CD4-positive, alpha-beta T cell treated with Interleukin-17A for 1 hour (primary cell): ENCODE results near the gene IGSF9.

Source experiments
- DNase-seq: peaks from one replicate; pipeline ENCODE4 v3.0.0-alpha.2; 2020

The IGSF9 gene

DNA sequence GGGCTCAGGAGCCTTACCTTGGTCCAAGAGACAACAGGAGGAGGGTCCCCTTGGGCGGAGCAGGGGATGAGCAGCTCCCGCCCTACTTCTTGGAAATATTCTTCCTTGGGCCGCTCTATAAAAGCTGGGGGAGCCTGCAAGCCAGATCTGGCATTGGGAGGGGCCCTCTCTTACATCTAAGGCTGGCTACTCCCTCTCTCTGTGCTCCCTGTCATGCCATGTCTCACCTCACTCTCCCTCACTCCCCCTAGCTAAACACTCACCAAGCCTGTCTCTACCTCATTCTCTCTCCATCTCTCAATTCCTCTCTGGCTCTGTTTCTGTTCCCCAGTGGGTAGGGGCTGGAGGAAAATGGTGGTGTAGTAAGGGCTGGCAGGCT lies 13.6 kb downstream of the IGSF9 start:
- DNase-seq = no peak

DNA sequence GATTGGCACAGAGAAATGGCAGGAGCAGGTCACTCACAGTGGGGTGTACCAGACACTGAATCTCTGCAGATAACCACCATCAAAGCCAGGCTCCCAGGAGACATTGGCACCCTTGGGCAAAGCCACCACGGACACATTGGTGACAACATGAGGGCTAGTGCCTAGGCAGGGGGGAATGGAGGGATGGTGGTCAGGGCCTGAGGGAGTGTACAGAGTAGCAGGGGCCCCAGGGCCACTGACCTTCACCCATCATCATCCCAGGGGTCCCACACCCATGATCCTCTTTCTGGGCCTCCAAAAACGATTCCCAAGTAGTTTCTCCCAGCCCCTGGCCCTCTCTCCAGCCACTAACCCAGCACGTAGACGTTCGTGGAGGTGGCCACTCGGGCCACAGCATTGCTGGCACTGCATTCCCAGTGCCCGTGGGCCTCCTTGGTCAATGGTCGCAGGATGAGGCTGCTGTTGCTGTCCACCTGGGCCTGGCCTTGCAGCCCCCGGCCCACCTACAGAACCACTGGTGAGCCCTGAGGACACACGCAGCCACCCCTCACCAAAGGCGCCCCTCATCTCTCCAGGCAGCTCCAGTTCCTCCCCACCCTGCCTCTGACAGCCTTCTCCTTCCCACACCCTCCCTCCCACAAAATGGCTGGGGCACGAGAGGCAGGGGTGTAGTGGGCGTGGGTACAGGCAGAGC lies 14.2 kb downstream of the IGSF9 start:
- no peak for DNase-seq

DNA sequence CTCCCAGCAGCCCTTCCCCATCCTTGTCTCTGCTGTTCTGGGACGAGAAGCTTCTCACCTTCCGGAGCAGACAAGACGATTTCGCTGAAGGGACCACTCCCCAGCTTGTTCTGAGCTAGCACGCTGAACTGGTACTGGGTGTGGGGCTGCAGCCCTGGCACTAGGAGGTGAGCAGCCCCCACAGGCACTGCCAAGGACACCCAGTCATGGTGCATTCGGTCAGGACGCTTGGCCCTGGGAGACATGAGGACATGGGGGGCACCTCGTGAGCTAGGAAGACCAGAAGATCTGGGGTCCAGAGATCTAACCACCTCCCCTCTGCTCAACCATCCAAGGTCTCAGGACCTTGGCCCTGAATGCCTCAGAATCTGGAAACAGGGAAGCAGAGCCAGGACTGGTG lies 14.8 kb downstream of the IGSF9 start:
- no peak for DNase-seq

DNA sequence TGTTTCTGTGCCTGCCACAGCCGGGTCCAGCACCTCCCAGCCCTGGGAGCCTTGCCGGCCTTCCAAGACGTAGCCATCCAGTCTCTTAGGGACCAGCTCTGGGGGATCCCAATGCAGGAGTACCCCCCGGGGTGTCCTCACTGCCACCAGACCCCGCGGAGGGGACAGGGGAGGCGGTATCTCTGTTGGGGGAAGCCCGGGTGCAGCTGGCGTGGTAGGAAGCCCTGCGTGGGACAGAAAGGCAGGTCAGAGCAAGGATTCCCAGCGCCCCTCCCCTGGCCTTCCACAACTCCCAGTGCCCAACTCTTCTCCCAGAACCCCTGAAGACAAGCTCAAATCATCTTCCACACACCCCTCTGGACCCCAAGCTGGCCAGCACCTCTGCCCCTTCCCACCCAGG lies 15.2 kb downstream of the IGSF9 start:
- DNase-seq = no peak

DNA sequence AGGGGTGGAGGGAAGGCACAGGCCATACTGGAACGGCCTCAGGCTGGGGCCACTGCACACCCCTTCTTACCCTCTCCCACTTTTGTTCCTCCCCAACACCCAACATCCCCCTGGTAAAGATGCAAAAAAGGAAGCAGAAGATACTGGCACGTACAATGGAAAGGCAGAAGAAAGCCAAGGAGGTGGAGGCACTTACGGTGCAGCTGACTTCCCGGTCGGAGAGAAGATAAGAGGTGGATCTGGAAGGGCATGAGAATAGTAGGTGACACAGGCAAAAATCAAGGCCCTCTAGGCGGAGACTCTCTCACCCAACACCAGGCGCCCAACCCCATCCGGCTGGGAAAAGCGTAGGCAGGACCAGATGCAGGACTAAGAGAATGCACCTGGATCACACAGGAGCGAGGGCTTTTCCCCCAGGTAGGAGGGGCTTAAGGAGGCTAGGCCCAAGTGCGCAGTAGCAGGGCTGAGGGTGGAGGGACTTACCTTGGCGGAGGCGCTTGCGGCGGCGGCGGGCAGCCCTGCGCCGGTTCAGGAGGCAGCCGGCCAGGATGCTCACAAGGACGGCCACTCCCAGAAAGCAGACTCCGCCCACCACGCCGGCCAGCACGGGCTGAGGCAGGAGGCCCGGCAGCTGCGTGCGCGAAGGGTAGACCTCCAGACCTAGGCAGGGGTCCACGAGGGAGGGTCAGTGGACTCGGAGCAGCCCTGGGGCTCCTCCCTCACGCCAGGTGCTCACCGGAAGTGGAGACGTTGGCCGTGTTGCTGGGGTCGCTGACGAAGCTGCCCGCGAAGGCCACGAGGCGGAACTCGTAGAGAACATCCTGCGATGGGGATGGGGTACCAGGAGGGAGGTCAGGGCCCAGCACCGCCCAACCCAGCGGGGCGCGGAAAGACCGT lies 16.0 kb downstream of the IGSF9 start:
- DNase-seq = no peak

DNA sequence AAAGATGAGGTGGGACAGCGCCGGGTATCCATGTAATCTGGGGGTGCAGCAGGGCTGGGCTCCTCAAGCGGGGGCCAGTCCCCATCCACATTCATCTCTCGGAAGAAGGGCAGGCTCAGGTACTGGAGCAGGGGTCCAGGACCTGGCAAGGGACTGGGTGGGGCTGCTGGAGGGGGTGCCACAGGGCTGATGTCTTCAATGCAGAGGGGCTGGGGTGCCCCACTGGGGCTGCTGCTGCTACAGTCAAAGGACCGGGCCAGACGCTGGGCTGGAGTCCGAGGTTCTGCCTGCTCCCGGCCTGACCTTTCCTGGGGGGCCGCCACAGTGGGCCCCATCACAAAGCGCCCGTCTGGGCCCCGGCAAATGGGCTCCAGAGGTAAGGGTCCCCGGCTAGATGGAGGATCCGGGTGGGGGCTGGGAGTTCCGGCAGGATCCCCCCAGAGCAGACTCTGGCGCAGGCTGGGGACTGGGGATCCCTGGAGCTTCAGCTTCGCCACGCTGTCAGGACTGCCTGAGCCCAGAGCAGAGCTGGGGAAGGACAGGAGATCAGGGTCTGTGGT lies 16.8 kb downstream of the IGSF9 start:
- no peak for DNase-seq

DNA sequence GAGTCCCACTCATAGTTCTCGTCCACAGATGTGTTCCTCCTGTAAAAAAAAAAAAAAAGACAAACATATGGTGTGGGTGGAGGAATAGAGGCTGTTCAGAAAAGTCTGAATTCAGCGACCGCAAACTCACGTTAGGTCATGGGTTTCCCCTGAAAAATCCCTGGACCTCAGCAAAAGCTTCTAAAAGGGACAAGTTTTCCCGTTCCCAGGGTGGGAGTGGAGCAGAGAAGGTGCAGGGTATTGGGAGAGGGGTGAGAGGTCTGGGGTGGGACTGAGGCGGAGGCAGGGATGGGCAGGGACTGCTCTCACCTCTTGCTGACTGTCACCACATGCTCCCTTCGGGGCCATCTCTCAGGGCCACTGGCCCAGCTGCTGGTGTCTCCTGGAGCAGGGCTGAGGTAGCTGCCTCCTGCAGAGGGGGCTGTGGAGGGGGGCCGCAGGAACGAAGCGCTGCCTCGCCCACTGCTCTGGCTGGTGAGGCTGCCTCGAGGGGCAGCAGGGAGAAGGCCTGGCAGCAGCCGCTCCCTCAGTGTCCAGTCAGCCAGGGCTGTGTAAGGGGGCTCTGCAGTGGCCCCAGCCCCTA lies 17.5 kb downstream of the IGSF9 start:
- no peak for DNase-seq

DNA sequence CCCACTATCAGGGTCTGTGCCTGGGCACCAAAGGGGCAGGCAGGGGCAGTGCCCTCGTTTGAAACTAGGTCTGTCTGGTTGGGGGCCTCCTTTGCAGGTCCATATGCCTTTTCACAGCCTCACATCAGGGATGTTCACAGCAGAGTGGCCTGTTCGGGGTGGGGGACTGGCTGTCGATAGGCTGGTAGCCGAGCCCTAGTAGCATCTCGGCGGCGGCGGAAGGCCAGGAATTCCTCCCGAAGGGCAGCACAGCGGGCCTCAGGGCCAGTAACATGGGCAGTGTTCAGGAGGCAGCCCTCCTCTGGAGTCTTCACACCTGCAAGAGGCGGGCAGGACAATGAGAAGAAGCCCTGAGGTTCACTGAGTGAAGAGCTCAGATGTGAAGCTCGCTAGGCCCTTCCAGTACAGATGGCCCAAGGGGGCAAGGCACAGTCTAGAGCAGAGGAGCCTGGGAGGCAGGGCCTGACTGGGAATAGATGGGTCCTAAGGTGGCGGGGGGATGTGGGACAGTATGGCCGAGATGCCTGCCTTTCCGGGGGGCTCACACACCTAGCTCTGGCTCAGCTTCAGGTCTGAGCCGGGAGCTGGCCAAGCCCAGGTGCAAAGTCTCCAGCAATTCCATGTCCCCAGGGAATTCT lies 18.1 kb downstream of the IGSF9 start:
- no peak for DNase-seq

DNA sequence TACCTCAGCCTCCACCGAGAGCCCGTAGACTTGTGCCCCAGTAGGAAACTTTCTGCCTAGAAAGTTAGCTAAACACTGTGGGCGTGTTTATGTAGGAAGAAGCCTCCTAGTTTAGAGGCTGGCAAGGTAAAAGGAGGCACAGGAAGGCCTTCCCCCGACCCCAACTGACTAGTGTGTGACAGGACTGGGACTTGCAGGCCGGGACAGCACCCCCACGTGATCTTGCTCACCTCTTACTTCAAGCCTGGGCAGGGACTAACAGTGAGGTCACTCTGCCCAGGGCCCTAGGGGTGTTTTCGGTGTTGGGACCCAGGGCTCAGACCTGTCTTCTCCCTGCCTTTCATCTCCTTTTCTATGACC lies 19.7 kb downstream of the IGSF9 start:
- DNase-seq = no peak

DNA sequence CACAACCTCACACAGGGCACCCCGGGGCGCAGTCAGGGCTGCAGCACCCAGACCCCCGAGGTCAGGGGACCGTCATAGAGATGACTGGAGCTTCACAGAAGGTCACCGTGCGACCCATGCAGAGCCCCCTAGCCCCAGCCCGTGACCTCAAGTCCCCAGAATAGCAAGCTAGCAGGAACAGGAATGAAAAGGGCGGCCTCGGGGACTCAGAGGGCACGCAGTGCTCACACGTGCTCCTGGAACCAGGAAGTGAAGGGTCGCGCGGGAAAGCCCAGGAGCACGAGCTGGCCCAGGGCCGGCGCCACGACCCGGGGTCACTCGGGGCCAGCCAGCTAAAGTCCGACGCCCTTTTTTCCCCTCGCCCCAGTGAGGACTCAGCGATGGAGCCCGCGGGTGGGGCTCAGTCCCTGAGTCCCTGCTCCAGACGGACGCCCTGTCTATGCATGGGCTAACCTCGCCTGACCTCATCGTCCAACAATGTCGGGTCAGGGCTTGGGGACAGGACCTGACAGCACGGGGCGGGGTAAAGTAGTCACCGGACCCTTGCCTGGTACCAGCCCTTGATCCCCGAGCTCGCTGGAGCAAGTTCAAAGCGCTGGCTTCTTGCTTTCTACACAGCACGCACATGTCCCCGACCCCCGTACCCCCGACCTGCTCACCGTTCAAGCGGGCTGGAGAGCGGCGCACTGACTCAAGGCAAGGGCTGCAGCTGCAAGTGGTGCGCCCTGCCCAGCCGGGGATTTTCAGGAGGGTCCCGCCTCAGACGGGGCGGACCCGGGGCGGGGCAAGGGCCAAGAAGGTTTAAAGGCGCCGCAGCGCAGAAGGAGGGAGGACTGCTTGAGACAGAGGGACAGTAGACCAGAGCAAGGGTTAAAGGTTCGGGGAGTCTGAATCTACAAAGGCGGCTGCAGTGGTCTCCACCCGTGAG lies 20.4 kb downstream of the IGSF9 start, which contains the start of gene TAGLN2:
TAGLN2 (minus strand) TSS at position 717 of the 928 bp plus-strand sequence. CDS start 4,998 bp downstream, outside the sequence.
- peak; percentile 94 for DNase-seq

DNA sequence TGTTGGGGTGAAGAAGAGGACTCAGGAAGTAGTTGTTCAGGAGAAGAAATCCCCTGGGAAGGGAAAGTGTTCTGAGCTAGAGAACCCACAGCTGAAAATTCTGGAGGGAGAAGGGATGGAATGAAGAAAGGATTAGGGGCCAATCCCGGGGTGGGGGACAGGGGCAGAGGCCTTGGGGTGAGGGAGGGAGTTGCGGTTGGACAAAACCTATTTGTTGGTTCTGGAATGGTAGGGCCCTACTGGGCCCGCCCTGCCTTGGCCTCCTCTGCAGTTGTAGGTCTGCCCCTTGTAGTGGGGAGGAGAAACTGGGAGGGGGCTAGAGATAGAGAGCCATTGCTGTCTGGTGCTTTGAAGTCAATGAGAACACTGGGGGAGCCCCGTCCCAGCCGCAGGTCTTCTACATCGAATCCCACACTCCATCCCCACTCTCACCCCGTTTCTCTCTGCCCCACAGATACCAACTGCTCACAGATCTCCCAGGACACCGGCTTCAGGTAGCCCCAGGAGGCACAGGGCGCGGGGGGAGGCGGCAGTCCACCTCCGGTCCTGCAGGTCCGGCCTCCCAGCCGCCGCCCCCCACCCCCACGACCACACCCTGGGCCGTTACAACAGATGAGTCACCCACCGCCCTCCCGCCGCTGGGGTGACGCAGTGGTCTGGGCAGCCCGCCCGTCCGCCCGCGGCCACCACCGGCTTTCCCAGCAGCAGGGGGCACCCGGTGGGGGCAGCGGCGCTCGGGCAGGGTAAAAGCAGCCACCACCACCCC lies 21.2 kb downstream of the IGSF9 start:
- peak; percentile 87 for DNase-seq

DNA sequence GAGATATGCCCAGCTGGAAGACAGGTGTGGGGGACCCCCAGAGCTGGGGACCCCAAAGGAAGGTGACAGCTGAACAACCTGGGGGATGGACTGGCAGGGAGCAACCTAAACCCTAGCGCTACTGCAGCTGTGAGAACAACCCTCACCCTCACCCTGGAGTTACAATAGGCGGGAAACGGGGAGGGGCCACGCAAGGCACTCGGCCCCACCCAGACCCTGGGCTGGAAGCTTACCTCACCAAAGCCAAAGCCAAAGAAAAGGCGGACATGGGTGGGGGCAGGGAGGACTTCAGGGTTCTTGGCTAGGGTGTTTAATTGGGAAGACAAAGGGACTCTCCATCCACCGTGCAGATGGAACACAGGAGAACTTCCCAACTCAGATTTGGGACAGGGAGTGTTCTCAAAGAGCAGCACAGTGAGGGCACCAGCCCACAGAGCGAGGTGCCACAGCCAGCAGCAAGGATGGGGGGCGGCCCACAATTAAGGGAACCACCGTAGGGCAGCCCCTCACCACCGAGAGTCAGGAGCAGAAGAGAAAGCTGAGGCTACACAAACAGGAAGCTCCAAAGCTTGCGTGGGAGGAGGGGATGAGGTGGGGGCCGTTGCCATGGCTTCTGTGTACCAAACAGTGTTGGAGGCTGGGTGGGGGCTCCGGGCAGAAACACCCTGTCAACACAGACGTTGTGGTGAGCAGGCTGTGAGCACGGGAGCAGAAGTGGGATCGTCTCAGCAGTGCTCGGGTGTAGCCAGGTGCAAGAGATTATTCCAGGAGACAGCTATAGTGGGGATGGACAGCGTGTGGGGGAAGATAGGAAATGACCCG lies 22.0 kb downstream of the IGSF9 start:
- peak; percentile 97 for DNase-seq

DNA sequence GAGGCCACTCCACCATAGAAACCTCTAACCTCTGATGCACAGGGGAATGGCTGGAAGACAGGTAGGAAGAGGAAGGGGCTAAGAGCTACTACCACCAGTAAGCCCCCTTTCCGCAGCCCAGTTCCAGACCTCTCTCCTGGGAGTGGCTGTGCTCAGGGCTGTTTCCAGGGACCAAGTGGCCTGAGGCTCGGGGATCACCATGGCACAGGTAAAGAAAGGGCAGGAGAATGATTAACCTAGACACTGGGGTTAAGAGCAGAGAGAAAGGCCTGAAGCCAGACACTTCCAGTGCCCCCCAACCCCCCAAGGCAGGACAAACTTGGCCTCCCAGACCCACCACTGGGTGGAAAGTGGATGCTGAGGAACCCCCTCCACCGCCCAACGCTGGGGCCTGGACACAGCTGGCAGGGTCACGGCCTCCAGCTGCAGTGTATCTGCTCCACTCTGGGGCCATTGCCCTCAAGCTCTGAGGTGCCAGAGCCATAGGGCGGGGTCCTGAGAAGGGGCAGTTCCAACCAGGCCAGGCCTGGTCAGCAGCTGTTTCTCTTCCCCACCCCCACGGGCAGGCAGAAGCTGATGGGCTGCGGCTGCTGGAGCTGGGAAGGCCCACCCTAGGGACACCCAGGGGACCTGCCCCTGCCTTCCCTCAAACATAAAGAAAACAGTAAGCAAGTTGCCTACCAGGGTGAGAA lies 22.8 kb downstream of the IGSF9 start:
- DNase-seq = no peak

DNA sequence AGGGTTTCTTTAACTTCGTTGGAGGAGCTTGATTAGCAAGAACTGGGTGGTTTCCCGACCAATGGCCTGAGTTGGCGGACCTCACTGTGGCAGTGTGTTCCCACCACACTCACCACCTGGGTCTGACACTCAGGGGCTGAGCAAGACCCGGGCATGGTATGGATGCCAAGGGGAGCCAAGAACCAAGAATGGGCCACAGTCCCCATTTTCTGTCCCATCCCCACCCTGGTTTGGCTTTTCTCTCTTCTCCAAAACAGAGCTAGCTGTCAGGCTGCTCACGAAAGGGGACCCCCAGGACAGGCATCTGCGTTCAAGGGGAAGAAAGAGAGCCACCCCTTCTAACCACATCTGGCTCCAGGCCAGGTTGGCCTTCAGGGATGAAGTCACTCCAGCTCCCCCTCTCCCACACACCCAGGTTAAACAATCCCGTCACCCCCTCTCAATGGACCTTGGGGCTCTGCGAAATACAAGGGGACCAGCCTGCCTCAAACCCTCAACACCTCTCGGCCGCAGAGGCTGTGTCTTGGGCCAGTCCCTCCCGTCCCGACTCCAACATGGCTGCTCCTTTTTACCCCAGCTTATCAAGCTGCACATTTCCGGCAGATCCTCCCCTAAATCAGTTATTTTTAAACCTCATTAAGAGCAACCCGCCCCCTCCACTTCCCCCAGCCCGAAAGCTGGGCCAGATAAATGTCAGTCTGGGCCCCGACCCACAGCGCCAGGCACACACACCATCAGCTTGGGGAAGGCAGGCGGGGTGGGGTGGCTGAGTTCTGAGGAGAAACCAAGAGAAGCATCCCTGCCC lies 23.5 kb downstream of the IGSF9 start:
- peak; percentile 79 for DNase-seq

DNA sequence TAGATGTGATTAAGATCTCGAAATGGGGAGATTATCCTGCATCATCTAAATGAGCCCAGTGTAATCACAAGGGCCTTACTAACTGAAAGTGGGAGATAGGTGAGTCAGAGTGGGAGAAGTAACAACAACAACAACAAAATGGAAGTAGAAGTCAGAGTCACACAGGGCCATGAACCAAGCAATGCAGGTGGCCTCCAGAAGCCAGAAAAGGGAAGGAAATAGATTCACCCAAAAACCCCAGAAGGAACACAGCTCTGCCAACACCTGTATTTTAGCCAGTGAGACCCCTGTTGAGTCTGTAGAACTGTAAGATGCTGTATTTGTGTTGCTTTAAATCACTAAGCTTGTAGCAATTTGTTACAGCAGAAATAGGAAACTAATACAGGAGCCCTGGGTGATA lies 24.2 kb downstream of the IGSF9 start:
- peak; percentile 57 for DNase-seq

DNA sequence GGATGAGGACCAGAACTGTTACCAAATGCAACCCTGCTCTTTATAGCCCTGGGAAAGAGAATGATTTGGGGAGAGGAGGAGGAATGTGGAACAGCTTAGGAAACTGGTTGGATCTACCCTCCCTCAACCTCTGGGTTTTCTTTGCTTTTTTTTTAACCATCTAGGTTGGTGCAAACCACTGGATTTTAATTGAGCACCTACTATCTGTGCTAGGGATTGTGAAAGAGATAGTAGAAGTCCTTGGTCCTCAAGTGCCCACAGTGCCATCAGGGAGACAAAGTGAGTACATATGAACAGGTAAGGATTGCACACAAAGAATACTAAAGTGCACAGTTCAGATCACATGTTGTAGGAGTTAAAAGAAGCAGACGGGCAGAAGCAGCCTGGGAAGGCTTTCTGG lies 24.8 kb downstream of the IGSF9 start:
- DNase-seq = no peak

DNA sequence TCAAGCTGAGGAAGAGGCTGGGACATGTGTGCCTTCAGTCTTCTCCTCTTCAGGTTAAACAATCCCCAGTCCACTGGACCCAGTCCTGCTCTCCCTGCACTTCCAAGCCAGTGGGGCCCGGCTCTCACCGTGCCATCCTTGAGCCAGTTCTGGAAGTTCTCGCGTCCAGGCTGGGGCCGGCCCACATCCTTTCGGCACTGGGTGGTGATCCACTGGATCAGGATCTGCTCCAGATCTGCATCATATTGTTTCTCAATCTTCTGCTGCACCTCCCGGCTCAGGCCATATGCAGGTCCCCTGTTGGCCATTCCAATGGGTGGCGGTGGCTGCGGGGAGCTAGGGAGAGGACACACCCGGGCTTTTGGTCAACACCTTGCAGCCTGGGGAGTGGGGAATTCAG lies 25.2 kb downstream of the IGSF9 start:
- no peak for DNase-seq

DNA sequence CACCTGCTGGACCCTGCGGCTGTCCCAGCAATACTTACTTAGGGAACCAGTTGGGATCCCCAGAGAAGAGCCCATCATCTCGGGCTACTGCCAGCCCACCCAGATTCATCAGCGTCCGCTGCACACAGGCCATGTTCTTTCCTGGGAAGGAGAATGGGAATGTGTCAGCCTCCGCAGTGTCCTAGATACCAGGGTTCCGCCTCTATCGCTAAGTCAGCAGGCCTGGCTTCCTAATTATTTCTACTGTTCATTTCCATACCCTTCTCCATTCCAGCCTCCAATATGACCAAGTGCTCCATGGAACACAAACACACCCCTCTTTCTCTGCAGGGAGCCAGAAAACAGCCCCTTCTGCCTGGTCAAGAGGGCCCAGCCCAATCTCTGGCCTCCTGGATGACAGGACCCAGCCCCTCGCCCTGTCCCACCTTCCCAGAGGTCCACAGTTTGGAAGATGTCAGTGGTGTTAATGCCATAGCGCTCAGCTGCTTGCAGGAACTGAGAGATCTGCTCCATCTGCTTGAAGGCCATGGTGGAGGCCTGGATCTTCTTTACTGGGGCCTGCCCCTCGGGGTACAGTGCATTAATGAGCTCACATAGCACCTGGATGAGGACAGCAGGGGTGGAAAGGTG lies 26.1 kb downstream of the IGSF9 start:
- no peak for DNase-seq
